K562 (cell line): Measurements from ENCODE around the gene SLC25A48. TPM values are rescaled to one million over a fixed set of nuclear protein-coding genes. Genes with fewer than 3 reads are reported as not detected.

Experiments used
- ATAC-seq: fragments of 200-7000 bp; cut with Tn5 transposase; 3 replicates; pipeline ENCODE4 v1.9.1; 2020; ENCODE audit warnings: moderate library complexity
- BruUV-seq: library from RNA; stranded (reverse); fragments of 400-500 nt; replicated peaks from 2 replicates; lab custom pipeline; 2021; lab: Mats Ljungman, UMichigan
- CTCF ChIA-PET: fragments of 300-600 bp; formaldehyde crosslinking; extraction: SDS; loops from one replicate; lab custom pipeline; 2021; ENCODE audit warnings: low intra/inter-chr PET ratio; lab: Yijun Ruan, JAX
- POLR2A ChIA-PET: fragments of 300-600, 350-650 bp; sonication (Branson Sonifier 250); formaldehyde crosslinking; extraction: SDS; loops from one replicate; lab custom pipeline; 2021; ENCODE audit warnings: antibody characterized with exemption, inconsistent platforms; lab: Yijun Ruan, JAX
- DNase-seq, 4 experiments: peaks; one replicate each; pipeline versions ENCODE4 v3.0.0 to v3.0.0-alpha.2; 2011 to 2018; ENCODE audit warnings: low spot score in 3 of 4, mixed read lengths in 3 of 4; ENCODE audit errors: extremely low read depth in 1 of 4
- FAIRE-seq: peaks from 2 replicates; lab custom pipeline; 2011; peaks lifted over from hg19 to GRCh38; lab: Jason Lieb, UNC
- H2AFZ ChIP-seq: 2 replicates; pipeline ENCODE4 v1.6.0; 2011; ENCODE audit warnings: low read depth, low read length, control low read depth, inconsistent platforms
- H3K27ac ChIP-seq: fragments of 200-600 bp; 3 replicates; pipeline ENCODE4 v1.8.0; 2011; ENCODE audit warnings: low read depth, mild to moderate bottlenecking, control low read depth, inconsistent platforms, low read length, moderate library complexity, mixed read lengths; ENCODE audit errors: extremely low read depth
- H3K27me3 ChIP-seq, 2 experiments: fragments of 300-600 bp in 1 of 2; 2 replicates in 1 of 2; 3 replicates in 1 of 2; pipeline versions ENCODE4 v1.6.0 to v1.8.0; 2011; ENCODE audit warnings: inconsistent platforms in 2 of 2, low read length in 2 of 2, mild to moderate bottlenecking in 1 of 2, mixed read lengths in 1 of 2, moderate library complexity in 1 of 2; ENCODE audit not compliant: control insufficient read depth in 2 of 2, insufficient read depth in 2 of 2
- H3K36me3 ChIP-seq: fragments of 300-600 bp; 3 replicates; pipeline ENCODE4 v1.8.0; 2011; ENCODE audit warnings: mild to moderate bottlenecking, low read length, inconsistent platforms; ENCODE audit not compliant: control insufficient read depth, insufficient read depth
- H3K4me1 ChIP-seq, 2 experiments: fragments of 200-600 bp in 1 of 2; replicated peaks in 1 of 2; 2 replicates in 1 of 2; 3 replicates in 1 of 2; pipeline versions ENCODE4 v1.5.1 to v1.8.0; 2011; ENCODE audit warnings: inconsistent platforms in 2 of 2, low read length in 2 of 2, mild to moderate bottlenecking in 1 of 2, mixed read lengths in 1 of 2, moderate library complexity in 1 of 2; ENCODE audit not compliant: control insufficient read depth in 2 of 2, insufficient read depth in 2 of 2
- H3K4me2 ChIP-seq: 2 replicates; pipeline ENCODE4 v1.6.1; 2011; ENCODE audit warnings: low read length, control low read depth, inconsistent platforms, mixed read lengths; ENCODE audit not compliant: insufficient read depth
- H3K4me3 ChIP-seq: fragments of 200-600 bp; sonication (generic), shearing (Covaris generic); 2 replicates; pipeline ENCODE4 v1.5.1; 2016; ENCODE audit warnings: control low read depth, inconsistent platforms
- H3K79me2 ChIP-seq: fragments of 200-600 bp; 3 replicates; pipeline ENCODE4 v1.8.0; 2011; ENCODE audit warnings: low read length, inconsistent platforms; ENCODE audit not compliant: control insufficient read depth, insufficient read depth
- H3K9ac ChIP-seq, 2 experiments: 2 replicates each; pipeline versions ENCODE4 v1.6.0 to v1.6.1; 2011; ENCODE audit warnings: low read depth in 2 of 2, low read length in 2 of 2, control low read depth in 1 of 2, inconsistent platforms in 1 of 2, mild to moderate bottlenecking in 1 of 2, mixed read lengths in 1 of 2; ENCODE audit not compliant: insufficient read depth in 1 of 2
- H3K9me1 ChIP-seq: one replicate; pipeline ENCODE4 v1.6.0; 2011; ENCODE audit warnings: inconsistent platforms, mild to moderate bottlenecking, low read length, moderate library complexity; ENCODE audit not compliant: control insufficient read depth, insufficient read depth
- H3K9me3 ChIP-seq: replicated peaks from 2 replicates; pipeline ENCODE4 v1.5.1; 2011; ENCODE audit warnings: low read depth, low read length, inconsistent platforms; ENCODE audit not compliant: control insufficient read depth, insufficient read depth
- H4K20me1 ChIP-seq: replicated peaks from 2 replicates; pipeline ENCODE4 v1.6.1; 2011; ENCODE audit warnings: low read length, inconsistent platforms, mixed read lengths; ENCODE audit not compliant: control insufficient read depth, insufficient read depth
- CHD4 ChIP-seq: fragments of 200-600 bp; sonication (generic); IDR thresholded peaks from 3 replicates; pipeline ENCODE4 v1.6.1; 2012; ENCODE audit warnings: low read depth, mild to moderate bottlenecking, mixed read lengths, low read length, inconsistent platforms; ENCODE audit not compliant: insufficient read depth, insufficient replicate concordance, poor library complexity, severe bottlenecking
- HCFC1 ChIP-seq: IDR thresholded peaks from 2 replicates; pipeline ENCODE4 v1.6.1; 2012; ENCODE audit warnings: low read depth, low read length, improper control_type of control experiment
- RNF2 ChIP-seq: sonication (generic); IDR thresholded peaks from 2 replicates; pipeline ENCODE4 v1.6.1; 2016
- SP2 ChIP-seq: IDR thresholded peaks from 2 replicates; pipeline ENCODE4 v1.6.1; 2011; ENCODE audit warnings: mild to moderate bottlenecking, low read depth, low read length, moderate library complexity; ENCODE audit not compliant: poor library complexity, severe bottlenecking; ENCODE audit errors: extremely low read depth
- ZNF12 ChIP-seq: sonication (generic); formaldehyde crosslinking; IDR thresholded peaks from 2 replicates; pipeline ENCODE4 v1.4.0; 2020; ENCODE audit warnings: mild to moderate bottlenecking, missing genetic modification reagents
- whole genome bisulfite sequencing: fragments of 100-300 bp; shearing (Covaris generic); methylation state at CpG from one replicate; pipeline ENCODE4 v1.1.6; 2016; ENCODE audit warnings: low coverage, mixed read lengths; ENCODE audit not compliant: insufficient coverage; ENCODE audit errors: missing lambda C conversion rate; 5-methylcytosine and 5-hydroxymethylcytosine counted together
- in situ Hi-C: fragments of 300-500 bp; cut with MboI; formaldehyde crosslinking; loops from 4 replicates; pipeline ENCODE4 v1.15.0; 2018; ENCODE audit warnings: inconsistent platforms, mixed read lengths
- intact Hi-C: fragments of 100-400 bp; cut with micrococcal nuclease; formaldehyde crosslinking; loops from 2 replicates; pipeline ENCODE4 v1.14.2; 2022
- polyA plus RNA-seq, 8 experiments: library from polyadenylated mRNA; depleted of rRNA in 4 of 8; stranded (reverse) in 5 of 8; unstranded in 3 of 8; fragments of >200 nt; fragmentation: Nextera tagmentation in 2 of 8; fragmentation: Illumina TruSeq in 1 of 8; extraction: Ambion mirVana in 2 of 8; extraction: Trizol in 1 of 8; gene quantifications; 2 replicates each; pipeline versions ENCODE4 v1.2.1 to v1.2.3, GENCODE V29; 2011 to 2014; ENCODE audit warnings: inconsistent platforms in 1 of 8, missing spikeins in 1 of 8
- total RNA-seq, 7 experiments: library from RNA; depleted of rRNA in 6 of 7; stranded (reverse); fragments of >200 nt in 6 of 7; fragmentation: Illumina TruSeq in 2 of 7; extraction: Trizol in 2 of 7; gene quantifications; 2 replicates each; pipeline versions ENCODE4 v1.2.1 to v1.2.3, GENCODE V29; 2011 to 2021; ENCODE audit warnings: low replicate concordance in 1 of 7

The SLC25A48 gene
- total and polyA plus RNA-seq, 9 of the 15 experiments (the other 6 are each of a cell fraction or from before 2014, with no cell fraction given), result 0.08 to 0.35 (median 0.23) TPM; not detected in 1

DNA sequence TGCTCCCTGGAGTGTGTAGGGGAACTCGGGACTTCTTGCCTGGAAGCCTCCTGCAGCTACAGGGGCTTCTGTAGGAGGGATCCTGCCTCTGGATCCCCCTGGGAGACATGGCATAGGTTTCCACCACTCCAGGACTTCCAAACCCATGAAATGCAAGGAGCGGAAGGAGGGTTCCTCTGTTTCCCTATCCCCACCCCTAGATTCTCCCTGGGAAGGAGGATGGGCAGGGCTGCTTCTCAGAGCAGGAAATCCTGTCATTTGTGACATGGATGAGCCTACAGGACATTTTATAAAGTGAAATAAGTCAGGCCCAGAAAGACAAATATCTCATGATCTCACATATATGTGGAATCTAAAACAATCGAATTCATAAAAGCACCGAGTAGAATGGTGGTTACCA is 23.5 kb upstream of the SLC25A48 start:
- no peaks in the 10 kb centered on the region for H3K36me3 ChIP-seq
- no peaks in the 10 kb centered on the region; the same call in 1 of the 2 replicates for H3K9me3 ChIP-seq
- FAIRE-seq, result no peak
- in situ Hi-C loops (no loop called here), intact Hi-C loops (no loop called here)
- no peak for DNase-seq
- WGBS, result 4% methylated on average over 4 of the region's 4 CpGs
- ChIA-PET POLR2A (no interaction called here), CTCF (no interaction called here)
- H3K9me1 ChIP-seq, result no peaks in the 10 kb centered on the region
- no peak overlapping the region for H3K27ac ChIP-seq
- peaks cover 4 to 24% of the 10 kb centered on the region in 2 experiments; a peak in 3 of 5 replicates for H3K27me3 ChIP-seq
- H3K79me2 ChIP-seq, result no peaks in the 10 kb centered on the region
- H3K4me2 ChIP-seq, result no peak overlapping the region
- no peak overlapping the region for H3K4me3 ChIP-seq
- H3K4me1 ChIP-seq, result no peaks in the 10 kb centered on the region
- H3K9ac ChIP-seq, result peak overlapping the region in 1 of 2 experiments; percentile 40; a peak in 1 of 4 replicates
- no TSS peak for BruUV-seq
- ATAC-seq, result no peak
- TF ChIP-seq CHD4 (no peak), HCFC1 (no peak), RNF2 (no peak), SP2 (no peak)
- TF ChIP-seq, all 486 proteins: peak for 0
- Histone ChIP-seq H2AFZ (no peak overlapping the region), H4K20me1 (no peaks in the 10 kb centered on the region)

- H3K4me1 ChIP-seq, result no peaks in the 10 kb centered on the region
- H3K9me3 ChIP-seq, result no peaks in the 10 kb centered on the region
- H3K9ac ChIP-seq, result no peak overlapping the region
- no peak overlapping the region for H3K4me2 ChIP-seq
- TF ChIP-seq ZNF12 (CRISPR knock-in tag), result no peak
- in situ Hi-C loops, result no loop called here
- H3K27me3 ChIP-seq, result peaks cover 4 to 24% of the 10 kb centered on the region in 2 experiments; a peak in 3 of 5 replicates
- no peak overlapping the region for H2AFZ ChIP-seq
- no peaks in the 10 kb centered on the region for H3K79me2 ChIP-seq
- no peak overlapping the region for H3K27ac ChIP-seq
- no peaks in the 10 kb centered on the region for H3K9me1 ChIP-seq
- POLR2A ChIA-PET, result no interaction called here
- 5% methylated on average over 5 of the region's 7 CpGs for WGBS
- intact Hi-C loops, result no loop called here
- CTCF ChIA-PET, result no interaction called here
- H4K20me1 ChIP-seq, result no peaks in the 10 kb centered on the region
- FAIRE-seq (no peak), DNase-seq (no peak), ATAC-seq (no peak)
- H3K36me3 ChIP-seq, result no peaks in the 10 kb centered on the region
- no peak overlapping the region for H3K4me3 ChIP-seq
- BruUV-seq, result no TSS peak
Measured at GRCh38 chr5:135813758-135814157, 20.7 kb upstream of the SLC25A48 start.
